ENCODE results near the gene PDE6C. TPM values are rescaled to one million over a fixed set of nuclear protein-coding genes. Genes with fewer than 3 reads are reported as not detected.

PDE6C gene
- total RNA-seq, 1 experiment from 2014 or later, result not detected

DNA sequence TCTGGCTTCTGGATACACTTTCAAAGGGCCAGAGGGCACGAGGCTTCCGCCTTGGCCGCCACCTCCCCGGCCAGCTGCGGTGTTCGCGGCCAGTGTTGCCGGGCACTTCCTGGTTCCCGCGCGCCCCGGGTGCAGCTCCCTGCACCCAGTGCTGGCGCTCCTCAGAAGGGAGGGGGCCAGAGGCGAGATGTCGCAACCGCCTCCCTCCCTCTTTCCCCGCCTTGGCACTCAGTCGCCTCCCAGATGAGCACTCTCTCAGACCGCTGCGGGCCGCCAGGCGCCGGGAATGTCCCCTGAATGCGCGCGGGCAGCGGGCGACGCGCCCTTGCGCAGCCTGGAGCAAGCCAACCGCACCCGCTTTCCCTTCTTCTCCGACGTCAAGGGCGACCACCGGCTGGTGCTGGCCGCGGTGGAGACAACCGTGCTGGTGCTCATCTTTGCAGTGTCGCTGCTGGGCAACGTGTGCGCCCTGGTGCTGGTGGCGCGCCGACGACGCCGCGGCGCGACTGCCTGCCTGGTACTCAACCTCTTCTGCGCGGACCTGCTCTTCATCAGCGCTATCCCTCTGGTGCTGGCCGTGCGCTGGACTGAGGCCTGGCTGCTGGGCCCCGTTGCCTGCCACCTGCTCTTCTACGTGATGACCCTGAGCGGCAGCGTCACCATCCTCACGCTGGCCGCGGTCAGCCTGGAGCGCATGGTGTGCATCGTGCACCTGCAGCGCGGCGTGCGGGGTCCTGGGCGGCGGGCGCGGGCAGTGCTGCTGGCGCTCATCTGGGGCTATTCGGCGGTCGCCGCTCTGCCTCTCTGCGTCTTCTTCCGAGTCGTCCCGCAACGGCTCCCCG is 45.7 kb upstream of the PDE6C start, which contains the start of gene FFAR4:
TSS of gene FFAR4 (plus strand) at position 231 of the 842 bp plus-strand sequence. CDS start at position 287, 56 bp downstream.
- POLR2A ChIA-PET, result no interaction called here
- Histone ChIP-seq H3K27ac (ENCODE audit: low read length) (no peak within 1 kb of the TSS), H3K4me3 (ENCODE audit: low read depth in 2 of 2, low read length in 2 of 2) (peak within 1 kb of the TSS; percentile 39 to 55), H3K4me1 (ENCODE audit: control insufficient read depth, insufficient read depth, low read length) (peaks cover 10% of the 10 kb centered on the region), H3K27me3 (ENCODE audit: control insufficient read depth, insufficient read depth, low read length) (peaks cover 34% of the 10 kb centered on the region), H3K36me3 (ENCODE audit: control insufficient read depth, insufficient read depth, low read length) (no peaks in the 10 kb centered on the region), H3K9me3 (ENCODE audit: control insufficient read depth, insufficient read depth, low read depth, low read length) (no peaks in the 10 kb centered on the region)
- CTCF ChIA-PET, result no interaction called here
- ATAC-seq (peak; percentile 76), DNase-seq (ENCODE audit: low read depth, low spot score) (no peak)
- intact Hi-C loops (cut with micrococcal nuclease; ENCODE audit: unreplicated experiment), result no loop called here
- no TSS peak for BruUV-seq (replicated peaks)
- in situ Hi-C loops (cut with HindIII; ENCODE audit: low pct_unique_long_range_greater_than_20kb, low sequenced_read_pairs), result no loop called here
- no peak for TF ChIP-seq REST (IDR thresholded peaks at IDR 0.05; ENCODE audit: insufficient read depth in 1 of 2, low read depth in 2 of 2, low read length in 1 of 2)
- no peak for TF ChIP-seq TCF7L2 (IDR thresholded peaks at IDR 0.05; ENCODE audit: low read depth, low read length)
- TF ChIP-seq POLR2AphosphoS5 (IDR thresholded peaks at IDR 0.05; ENCODE audit: low read depth, low read length), result no peak
- no peak for TF ChIP-seq SIN3A (IDR thresholded peaks at IDR 0.05; ENCODE audit: borderline replicate concordance, insufficient read depth, low read depth, low read length)
- no peak for TF ChIP-seq CTCF (IDR thresholded peaks at IDR 0.05)

DNA sequence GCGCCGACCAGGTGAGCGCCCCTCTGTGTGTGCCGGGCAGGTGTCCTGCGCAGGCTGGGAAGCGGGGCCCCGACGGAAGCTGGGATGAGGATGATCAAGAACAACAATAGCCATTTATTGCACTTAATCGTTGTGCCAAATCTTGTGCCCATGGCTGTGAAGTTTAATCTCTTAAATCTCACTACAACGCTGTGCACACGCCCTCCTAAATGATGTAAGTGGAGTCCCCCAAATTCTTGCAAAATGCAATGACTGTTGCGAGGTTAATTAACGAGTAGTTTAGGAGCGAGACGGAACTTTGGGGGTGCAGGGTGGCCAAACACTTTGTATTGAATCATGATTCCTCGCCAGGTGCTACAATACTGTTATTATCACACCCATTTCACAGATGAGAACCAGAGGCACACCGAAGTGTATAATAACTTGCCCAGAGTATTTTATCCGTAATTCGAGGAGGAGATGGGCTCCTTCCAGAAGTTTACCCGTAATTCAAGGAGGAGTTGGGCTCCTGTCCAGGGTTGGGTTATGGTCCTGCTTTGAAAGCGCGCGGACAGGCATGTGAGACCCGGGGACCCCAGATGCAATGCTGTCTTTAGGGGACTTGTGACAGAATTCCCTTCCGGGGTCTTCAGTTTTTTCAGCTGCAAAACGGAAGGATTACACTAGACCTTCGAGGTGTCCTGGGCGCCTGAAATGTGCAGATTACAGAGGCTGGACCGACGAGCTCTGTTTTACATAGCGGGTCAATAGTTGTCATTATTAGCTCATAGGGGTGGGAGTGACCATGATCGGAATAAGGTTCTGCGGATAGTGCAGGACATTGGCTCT is 44.8 kb upstream of the PDE6C start:
- Histone ChIP-seq H3K27ac (ENCODE audit: low read length) (no peak overlapping the region), H3K4me1 (ENCODE audit: control insufficient read depth, insufficient read depth, low read length) (peaks cover 10% of the 10 kb centered on the region), H3K36me3 (ENCODE audit: control insufficient read depth, insufficient read depth, low read length) (no peaks in the 10 kb centered on the region), H3K9me3 (ENCODE audit: control insufficient read depth, insufficient read depth, low read depth, low read length) (no peaks in the 10 kb centered on the region), H3K27me3 (ENCODE audit: control insufficient read depth, insufficient read depth, low read length) (peaks cover 34% of the 10 kb centered on the region), H3K4me3 (ENCODE audit: low read depth in 2 of 2, low read length in 2 of 2) (peak overlapping the region; percentile 39 to 55)
- ATAC-seq (no peak), DNase-seq (ENCODE audit: low read depth, low spot score) (no peak)
- TF ChIP-seq SIN3A (IDR thresholded peaks at IDR 0.05; ENCODE audit: borderline replicate concordance, insufficient read depth, low read depth, low read length) (no peak), TCF7L2 (IDR thresholded peaks at IDR 0.05; ENCODE audit: low read depth, low read length) (no peak), POLR2AphosphoS5 (IDR thresholded peaks at IDR 0.05; ENCODE audit: low read depth, low read length) (no peak), REST (IDR thresholded peaks at IDR 0.05; ENCODE audit: insufficient read depth in 1 of 2, low read depth in 2 of 2, low read length in 1 of 2) (no peak), CTCF (IDR thresholded peaks at IDR 0.05) (no peak)
- no TSS peak for BruUV-seq (replicated peaks)
- CTCF ChIA-PET, result no interaction called here
- in situ Hi-C loops (cut with HindIII; ENCODE audit: low pct_unique_long_range_greater_than_20kb, low sequenced_read_pairs), result no loop called here
- POLR2A ChIA-PET, result interaction anchor here (0.6 kb wide), 2 partner anchors 14 to 452 kb away, joined by 3 read pairs; no protein-coding TSS in a partner anchor
- intact Hi-C loops (cut with micrococcal nuclease; ENCODE audit: unreplicated experiment), result no loop called here

Measured in Panc1 (cell line).